ENCODE data around the gene WDR83.
A peak's percentile ranks its signal among the peaks of the same experiment; 100 is the strongest.
"Not testable (repeated sequence)": the region's sequence is repeated elsewhere in the genome, so short reads cannot be mapped to it uniquely, and the experiment has no call there.

Gene WDR83

GRCh38 chr19:12666265-12667048, at the start of gene WDR83, which contains the start of gene MAN2B1:
Gene WDR83 (plus strand): TSS chr19:12666807. CDS start chr19:12669791, 2,984 bp downstream.
Gene MAN2B1 (minus strand): TSS chr19:12666742. CDS start chr19:12666701, 41 bp downstream.
- peak; percentile 34 to 83 for DNase-seq

- no peak for DNase-seq
Measured at GRCh38 chr19:12617646-12618045, 49.0 kb upstream of the WDR83 start.

GRCh38 chr19:12621253-12622024, 45.2 kb upstream of the WDR83 start:
- DNase-seq, result not testable (repeated sequence)

GRCh38 chr19:12623361-12624031, 43.1 kb upstream of the WDR83 start:
- no peak for DNase-seq

- no peak for DNase-seq
Measured at GRCh38 chr19:12626958-12627357, 39.6 kb upstream of the WDR83 start.

GRCh38 chr19:12628040-12629022, 38.3 kb upstream of the WDR83 start:
- DNase-seq, result no peak

- DNase-seq, result no peak
Measured at GRCh38 chr19:12629215-12629614, 37.4 kb upstream of the WDR83 start.

GRCh38 chr19:12636631-12637030, 30.0 kb upstream of the WDR83 start:
- no peak for DNase-seq

- DNase-seq, result no peak
Measured at GRCh38 chr19:12638611-12639182, 27.9 kb upstream of the WDR83 start.

- no peak for DNase-seq
Measured at GRCh38 chr19:12639901-12640613, 26.6 kb upstream of the WDR83 start.

GRCh38 chr19:12641456-12641855, 25.2 kb upstream of the WDR83 start:
- DNase-seq, result no peak

- no peak for DNase-seq
Measured at GRCh38 chr19:12642506-12642905, 24.1 kb upstream of the WDR83 start.

- DNase-seq, result not testable (repeated sequence)
Measured at GRCh38 chr19:12643716-12644115, 22.9 kb upstream of the WDR83 start.

GRCh38 chr19:12646551-12646950, 20.1 kb upstream of the WDR83 start:
- no peak for DNase-seq

GRCh38 chr19:12647047-12647446, 19.6 kb upstream of the WDR83 start:
- DNase-seq, result no peak

- no peak for DNase-seq
Measured at GRCh38 chr19:12647490-12648071, 19.0 kb upstream of the WDR83 start.

- no peak for DNase-seq
Measured at GRCh38 chr19:12648088-12648487, 18.5 kb upstream of the WDR83 start.

- no peak for DNase-seq
Measured at GRCh38 chr19:12649941-12650340, 16.7 kb upstream of the WDR83 start.

- DNase-seq, result no peak
Measured at GRCh38 chr19:12652219-12652618, 14.4 kb upstream of the WDR83 start.

GRCh38 chr19:12655546-12655945, 11.1 kb upstream of the WDR83 start:
- no peak for DNase-seq

Data from NCI-H446 (cell line).